Liver (tissue), 9 donors: ENCODE results near the gene ABCA4. TPM values are rescaled to one million over a fixed set of nuclear protein-coding genes. Genes with fewer than 3 reads are reported as not detected.

ENCODE experiments used
- DNase-seq: peaks from one replicate; pipeline ENCODE4 v3.0.0-alpha.2; 2017; ENCODE audit warnings: low spot score
- H3K27ac ChIP-seq, 2 donors: one replicate each; pipeline ENCODE4 v1.7.0; 2013; ENCODE audit warnings: inconsistent platforms in 2 of 2, low read length in 2 of 2, control low read depth in 1 of 2, low read depth in 1 of 2, mild to moderate bottlenecking in 1 of 2
- H3K27me3 ChIP-seq, 4 donors: one replicate each; pipeline versions ENCODE4 v1.6.1 to v1.7.0; 2013; ENCODE audit warnings: low read length in 3 of 4, inconsistent platforms in 1 of 4, mild to moderate bottlenecking in 1 of 4, moderate library complexity in 1 of 4; ENCODE audit not compliant: control insufficient read depth in 4 of 4, insufficient read depth in 4 of 4
- H3K36me3 ChIP-seq, 4 donors: one replicate each; pipeline versions ENCODE4 v1.6.1 to v1.7.0; 2013; ENCODE audit warnings: low read length in 3 of 4, mild to moderate bottlenecking in 3 of 4, low read depth in 1 of 4, moderate library complexity in 1 of 4; ENCODE audit not compliant: control insufficient read depth in 4 of 4, insufficient read depth in 3 of 4
- H3K4me1 ChIP-seq, 4 donors: one replicate each; pipeline versions ENCODE4 v1.6.1 to v1.7.0; 2013; ENCODE audit warnings: low read length in 3 of 4, mild to moderate bottlenecking in 3 of 4, moderate library complexity in 1 of 4; ENCODE audit not compliant: control insufficient read depth in 4 of 4, insufficient read depth in 4 of 4
- H3K4me3 ChIP-seq, 3 donors: one replicate each; pipeline versions ENCODE4 v1.6.1 to v1.7.0; 2013; ENCODE audit warnings: low read length in 3 of 3, control low read depth in 1 of 3, low read depth in 1 of 3, mild to moderate bottlenecking in 1 of 3
- H3K9ac ChIP-seq, 2 donors: one replicate each; pipeline ENCODE4 v1.7.0; 2013; ENCODE audit warnings: low read length in 2 of 2, mild to moderate bottlenecking in 2 of 2, moderate library complexity in 2 of 2, control low read depth in 1 of 2, low read depth in 1 of 2
- H3K9me3 ChIP-seq, 4 donors: one replicate each; pipeline versions ENCODE4 v1.6.1 to v1.7.0; 2013; ENCODE audit warnings: low read length in 3 of 4; ENCODE audit not compliant: control insufficient read depth in 4 of 4
- CTCF ChIP-seq: fragments of 150-350 bp; IDR thresholded peaks from 2 replicates; pipeline ENCODE4 v1.5.1; 2017; ENCODE audit warnings: improper control_type of control experiment, low read depth, low read length; ENCODE audit not compliant: missing input control
- FOXA2 ChIP-seq: IDR thresholded peaks from 2 replicates; pipeline ENCODE4 v1.6.1; 2016; ENCODE audit warnings: antibody characterized with exemption
- GABPA ChIP-seq, 2 donors: IDR thresholded peaks in 1 of 2; conservative IDR thresholded peaks in 1 of 2; 2 replicates each; pipeline ENCODE4 v1.6.1; 2016; ENCODE audit warnings: antibody characterized with exemption in 2 of 2, mild to moderate bottlenecking in 1 of 2, moderate library complexity in 1 of 2
- HNF4A ChIP-seq, 2 donors: conservative IDR thresholded peaks; 2 replicates each; pipeline ENCODE4 v1.6.1; 2016; ENCODE audit warnings: antibody characterized with exemption in 2 of 2, mild to moderate bottlenecking in 2 of 2
- HNF4G ChIP-seq: IDR thresholded peaks from 2 replicates; pipeline ENCODE4 v1.6.1; 2016; ENCODE audit warnings: antibody characterized with exemption
- JUND ChIP-seq, 2 donors: IDR thresholded peaks; 2 replicates each; pipeline ENCODE4 v1.6.1; 2016; ENCODE audit warnings: antibody characterized with exemption in 2 of 2
- RXRA ChIP-seq, 2 donors: IDR thresholded peaks; 2 replicates each; pipeline ENCODE4 v1.6.1; 2017 to 2018; ENCODE audit warnings: antibody characterized with exemption in 2 of 2, mild to moderate bottlenecking in 1 of 2
- SP1 ChIP-seq: IDR thresholded peaks from 2 replicates; pipeline ENCODE4 v1.6.1; 2018; ENCODE audit warnings: antibody characterized with exemption, mild to moderate bottlenecking
- TAF1 ChIP-seq: conservative IDR thresholded peaks from 2 replicates; pipeline ENCODE4 v1.6.1; 2016; ENCODE audit warnings: antibody characterized with exemption, mild to moderate bottlenecking
- WGBS: extraction: QIAGEN DNeasy Blood & Tissue Kit; methylation state at CpG from one replicate; pipeline ENCODE4 v1.1.7; 2013; 5-methylcytosine and 5-hydroxymethylcytosine counted together
- polyA plus RNA-seq, 2 donors: library from polyadenylated mRNA; stranded (reverse) in 1 of 2; unstranded in 1 of 2; fragments of 200-250 nt in 1 of 2; fragments of >200 nt in 1 of 2; fragmentation: Nextera tagmentation in 1 of 2; extraction: Ambion mirVana in 1 of 2; gene quantifications; one replicate each; pipeline versions ENCODE4 v1.2.1 to v1.2.3, GENCODE V29; 2013 to 2015
- total RNA-seq, 2 donors: library from RNA; depleted of rRNA; stranded (reverse); fragments of >200 nt; gene quantifications; one replicate each; pipeline ENCODE4 v1.2.3, GENCODE V29; 2014
- TF ChIP-seq, protein P1 (sequence below): IDR thresholded peaks from 2 replicates; pipeline ENCODE4 v1.6.1; 2016; ENCODE audit warnings: antibody characterized with exemption
- TF ChIP-seq, protein P2 (sequence below): IDR thresholded peaks from 2 replicates; pipeline ENCODE4 v1.6.1; 2016; ENCODE audit warnings: antibody characterized with exemption, mild to moderate bottlenecking
- donor health status: healthy.
- donor health status: healthy.
- donor health status: healthy.
- donor health status: healthy.
- donor health status: healthy.

The ABCA4 gene
- total and polyA plus RNA-seq, 4 donors = 0.19 to 1.5 (median 0.38) TPM

DNA sequence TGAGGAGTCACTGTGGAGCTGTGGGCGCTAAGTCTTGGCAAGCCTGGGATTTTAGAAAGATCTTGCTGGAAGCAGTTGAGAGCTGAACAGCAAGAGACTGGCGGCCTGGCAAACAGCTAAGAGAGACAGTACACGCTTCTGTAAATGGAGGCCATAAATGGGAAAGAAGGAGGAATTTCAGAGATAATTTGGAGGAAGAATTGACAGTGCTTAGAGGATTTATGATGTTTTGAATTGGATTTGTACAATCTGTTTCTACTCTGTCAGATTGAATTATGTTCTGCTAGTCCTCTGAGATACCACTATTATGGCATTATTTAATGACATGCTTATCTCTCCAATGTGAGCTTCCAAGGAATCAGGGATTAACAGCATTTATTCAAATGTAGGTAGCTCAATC is 50.1 kb downstream of the ABCA4 start:
- TF ChIP-seq HNF4A (conservative IDR thresholded peaks at IDR 0.05) (no peak), HNF4G (no peak), CTCF (no peak), RXRA (IDR thresholded peaks at IDR 0.05) (no peak), GABPA (IDR thresholded peaks at IDR 0.05 in 1 of 2, conservative IDR thresholded peaks at IDR 0.05 in 1 of 2) (no peak), JUND (IDR thresholded peaks at IDR 0.05) (no peak), SP1 (no peak), FOXA2 (no peak)
- TF ChIP-seq, protein P1, sequence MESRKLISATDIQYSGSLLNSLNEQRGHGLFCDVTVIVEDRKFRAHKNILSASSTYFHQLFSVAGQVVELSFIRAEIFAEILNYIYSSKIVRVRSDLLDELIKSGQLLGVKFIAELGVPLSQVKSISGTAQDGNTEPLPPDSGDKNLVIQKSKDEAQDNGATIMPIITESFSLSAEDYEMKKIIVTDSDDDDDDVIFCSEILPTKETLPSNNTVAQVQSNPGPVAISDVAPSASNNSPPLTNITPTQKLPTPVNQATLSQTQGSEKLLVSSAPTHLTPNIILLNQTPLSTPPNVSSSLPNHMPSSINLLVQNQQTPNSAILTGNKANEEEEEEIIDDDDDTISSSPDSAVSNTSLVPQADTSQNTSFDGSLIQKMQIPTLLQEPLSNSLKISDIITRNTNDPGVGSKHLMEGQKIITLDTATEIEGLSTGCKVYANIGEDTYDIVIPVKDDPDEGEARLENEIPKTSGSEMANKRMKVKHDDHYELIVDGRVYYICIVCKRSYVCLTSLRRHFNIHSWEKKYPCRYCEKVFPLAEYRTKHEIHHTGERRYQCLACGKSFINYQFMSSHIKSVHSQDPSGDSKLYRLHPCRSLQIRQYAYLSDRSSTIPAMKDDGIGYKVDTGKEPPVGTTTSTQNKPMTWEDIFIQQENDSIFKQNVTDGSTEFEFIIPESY = no peak
- TF ChIP-seq, protein P2, sequence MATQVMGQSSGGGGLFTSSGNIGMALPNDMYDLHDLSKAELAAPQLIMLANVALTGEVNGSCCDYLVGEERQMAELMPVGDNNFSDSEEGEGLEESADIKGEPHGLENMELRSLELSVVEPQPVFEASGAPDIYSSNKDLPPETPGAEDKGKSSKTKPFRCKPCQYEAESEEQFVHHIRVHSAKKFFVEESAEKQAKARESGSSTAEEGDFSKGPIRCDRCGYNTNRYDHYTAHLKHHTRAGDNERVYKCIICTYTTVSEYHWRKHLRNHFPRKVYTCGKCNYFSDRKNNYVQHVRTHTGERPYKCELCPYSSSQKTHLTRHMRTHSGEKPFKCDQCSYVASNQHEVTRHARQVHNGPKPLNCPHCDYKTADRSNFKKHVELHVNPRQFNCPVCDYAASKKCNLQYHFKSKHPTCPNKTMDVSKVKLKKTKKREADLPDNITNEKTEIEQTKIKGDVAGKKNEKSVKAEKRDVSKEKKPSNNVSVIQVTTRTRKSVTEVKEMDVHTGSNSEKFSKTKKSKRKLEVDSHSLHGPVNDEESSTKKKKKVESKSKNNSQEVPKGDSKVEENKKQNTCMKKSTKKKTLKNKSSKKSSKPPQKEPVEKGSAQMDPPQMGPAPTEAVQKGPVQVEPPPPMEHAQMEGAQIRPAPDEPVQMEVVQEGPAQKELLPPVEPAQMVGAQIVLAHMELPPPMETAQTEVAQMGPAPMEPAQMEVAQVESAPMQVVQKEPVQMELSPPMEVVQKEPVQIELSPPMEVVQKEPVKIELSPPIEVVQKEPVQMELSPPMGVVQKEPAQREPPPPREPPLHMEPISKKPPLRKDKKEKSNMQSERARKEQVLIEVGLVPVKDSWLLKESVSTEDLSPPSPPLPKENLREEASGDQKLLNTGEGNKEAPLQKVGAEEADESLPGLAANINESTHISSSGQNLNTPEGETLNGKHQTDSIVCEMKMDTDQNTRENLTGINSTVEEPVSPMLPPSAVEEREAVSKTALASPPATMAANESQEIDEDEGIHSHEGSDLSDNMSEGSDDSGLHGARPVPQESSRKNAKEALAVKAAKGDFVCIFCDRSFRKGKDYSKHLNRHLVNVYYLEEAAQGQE = no peak
- Histone ChIP-seq H3K36me3 (no peaks in the 10 kb centered on the region), H3K9me3 (no peaks in the 10 kb centered on the region), H3K9ac (no peak overlapping the region), H3K4me1 (peaks cover 0 to 8% (median 0%) of the 10 kb centered on the region in 4 donors), H3K4me3 (no peak overlapping the region), H3K27me3 (no peaks in the 10 kb centered on the region), H3K27ac (no peak overlapping the region)
- WGBS = 97% methylated on average over 3 of the region's 3 CpGs
- no peak for DNase-seq

DNA sequence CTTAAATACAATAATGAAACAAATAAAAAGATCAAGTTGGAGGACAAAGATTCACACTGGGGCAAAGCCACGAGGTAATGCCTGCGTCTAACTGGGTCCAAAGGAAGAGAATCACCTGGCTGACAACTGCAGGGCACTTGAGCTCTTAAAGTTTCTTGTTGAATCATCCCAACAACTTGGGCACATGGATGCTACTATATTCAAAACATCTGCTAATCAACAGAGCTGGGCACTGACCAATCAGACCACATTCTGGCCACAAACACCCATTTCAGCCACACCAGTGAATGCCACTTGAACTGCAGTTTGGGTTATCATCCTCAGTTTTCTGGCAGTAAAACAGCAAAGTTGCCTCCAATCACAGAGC is 51.0 kb downstream of the ABCA4 start:
- WGBS = 70% methylated on average over 2 of the region's 2 CpGs
- no peaks in the 10 kb centered on the region for H3K9me3 ChIP-seq
- TF ChIP-seq, protein P1 = no peak
- no peak for TF ChIP-seq SP1
- no peak for TF ChIP-seq HNF4G
- TF ChIP-seq TAF1 = no peak
- TF ChIP-seq RXRA (IDR thresholded peaks at IDR 0.05) = no peak
- H3K4me1 ChIP-seq = peaks cover 0 to 8% (median 0%) of the 10 kb centered on the region in 4 donors
- H3K4me3 ChIP-seq = no peak overlapping the region
- no peak for DNase-seq
- H3K9ac ChIP-seq = no peak overlapping the region
- no peak overlapping the region for H3K27ac ChIP-seq
- no peaks in the 10 kb centered on the region for H3K36me3 ChIP-seq
- H3K27me3 ChIP-seq = no peaks in the 10 kb centered on the region
